ENCODE data around the gene EPHB2. TPM values are rescaled to one million over a fixed set of nuclear protein-coding genes. Genes with fewer than 3 reads are reported as not detected.

The EPHB2 gene
- total and polyA plus RNA-seq, 7 donors = 1.2 to 38.6 (median 3.0) TPM

- H3K36me3 ChIP-seq = no peaks in the 10 kb centered on the region
- intact Hi-C loops (cut with DNase I) = no loop called here
- WGBS, 2 donors = 95% methylated on average over 13 of the region's 13 CpGs
- no peak overlapping the region for H3K27ac ChIP-seq
- H3K4me1 ChIP-seq = no peaks in the 10 kb centered on the region
- no peak for DNase-seq
- TF ChIP-seq CTCF (IDR thresholded peaks at IDR 0.05) (no peak), POLR2A (IDR thresholded peaks at IDR 0.05) (no peak), EP300 (IDR thresholded peaks at IDR 0.05) (no peak), POLR2AphosphoS5 (IDR thresholded peaks at IDR 0.05) (no peak)
- no peaks in the 10 kb centered on the region for H3K9me3 ChIP-seq
- H3K27me3 ChIP-seq = no peaks in the 10 kb centered on the region
- H3K4me3 ChIP-seq = no peak overlapping the region
These were observed 182.2 kb downstream of the EPHB2 start for GRCh38 chr1:22892789-22893188.

- no peaks in the 10 kb centered on the region for H3K9me3 ChIP-seq
- H3K36me3 ChIP-seq = no peaks in the 10 kb centered on the region
- WGBS, 2 donors = 70 to 71% methylated on average over 3 of the region's 3 CpGs
- no peak for DNase-seq
- intact Hi-C loops (cut with DNase I) = no loop called here
- H3K27ac ChIP-seq = no peak overlapping the region
- H3K27me3 ChIP-seq = no peaks in the 10 kb centered on the region
- TF ChIP-seq POLR2A (IDR thresholded peaks at IDR 0.05) = no peak
- no peak for TF ChIP-seq EP300 (IDR thresholded peaks at IDR 0.05)
- TF ChIP-seq CTCF (IDR thresholded peaks at IDR 0.05) = no peak
- no peak for TF ChIP-seq POLR2AphosphoS5 (IDR thresholded peaks at IDR 0.05)
- H3K4me1 ChIP-seq = no peaks in the 10 kb centered on the region
- H3K4me3 ChIP-seq = no peak overlapping the region
These were observed 182.7 kb downstream of the EPHB2 start for GRCh38 chr1:22893292-22893691.

GRCh38 chr1:22895357-22895756 is 184.7 kb downstream of the EPHB2 start:
- TF ChIP-seq CTCF (IDR thresholded peaks at IDR 0.05) (no peak), POLR2A (IDR thresholded peaks at IDR 0.05) (no peak), POLR2AphosphoS5 (IDR thresholded peaks at IDR 0.05) (no peak), EP300 (IDR thresholded peaks at IDR 0.05) (no peak)
- DNase-seq = no peak
- WGBS, 2 donors = 80 to 86% methylated on average over 9 of the region's 9 CpGs
- Histone ChIP-seq H3K4me1 (no peaks in the 10 kb centered on the region), H3K27me3 (no peaks in the 10 kb centered on the region), H3K36me3 (no peaks in the 10 kb centered on the region), H3K9me3 (no peaks in the 10 kb centered on the region), H3K27ac (no peak overlapping the region), H3K4me3 (no peak overlapping the region)
- intact Hi-C loops (cut with DNase I) = no loop called here

- 92 to 93% methylated on average over 7 of the region's 7 CpGs for WGBS, 2 donors
- no peak for DNase-seq
- TF ChIP-seq POLR2AphosphoS5 (IDR thresholded peaks at IDR 0.05) = no peak
- no peak for TF ChIP-seq POLR2A (IDR thresholded peaks at IDR 0.05)
- TF ChIP-seq CTCF (IDR thresholded peaks at IDR 0.05) = no peak
- no peak for TF ChIP-seq EP300 (IDR thresholded peaks at IDR 0.05)
- H3K36me3 ChIP-seq = no peaks in the 10 kb centered on the region
- no peak overlapping the region for H3K4me3 ChIP-seq
- H3K27ac ChIP-seq = no peak overlapping the region
- no peaks in the 10 kb centered on the region for H3K27me3 ChIP-seq
- intact Hi-C loops (cut with DNase I) = no loop called here
- no peaks in the 10 kb centered on the region for H3K4me1 ChIP-seq
- no peaks in the 10 kb centered on the region for H3K9me3 ChIP-seq
These were observed 185.5 kb downstream of the EPHB2 start for GRCh38 chr1:22896184-22896583.

- Histone ChIP-seq H3K27me3 (no peaks in the 10 kb centered on the region), H3K4me1 (no peaks in the 10 kb centered on the region), H3K9me3 (no peaks in the 10 kb centered on the region), H3K4me3 (no peak overlapping the region), H3K36me3 (no peaks in the 10 kb centered on the region), H3K27ac (no peak overlapping the region)
- WGBS, 2 donors = 73 to 76% methylated on average over 3 of the region's 3 CpGs
- no peak for DNase-seq
- intact Hi-C loops (cut with DNase I) = no loop called here
- TF ChIP-seq POLR2A (IDR thresholded peaks at IDR 0.05) (no peak), EP300 (IDR thresholded peaks at IDR 0.05) (no peak), POLR2AphosphoS5 (IDR thresholded peaks at IDR 0.05) (no peak), CTCF (IDR thresholded peaks at IDR 0.05) (no peak)
These were observed 189.8 kb downstream of the EPHB2 start for GRCh38 chr1:22900451-22900850.

Measured in sigmoid colon (tissue), 7 donors.